ENCODE data around the gene PCYT2.

Gene PCYT2

DNA sequence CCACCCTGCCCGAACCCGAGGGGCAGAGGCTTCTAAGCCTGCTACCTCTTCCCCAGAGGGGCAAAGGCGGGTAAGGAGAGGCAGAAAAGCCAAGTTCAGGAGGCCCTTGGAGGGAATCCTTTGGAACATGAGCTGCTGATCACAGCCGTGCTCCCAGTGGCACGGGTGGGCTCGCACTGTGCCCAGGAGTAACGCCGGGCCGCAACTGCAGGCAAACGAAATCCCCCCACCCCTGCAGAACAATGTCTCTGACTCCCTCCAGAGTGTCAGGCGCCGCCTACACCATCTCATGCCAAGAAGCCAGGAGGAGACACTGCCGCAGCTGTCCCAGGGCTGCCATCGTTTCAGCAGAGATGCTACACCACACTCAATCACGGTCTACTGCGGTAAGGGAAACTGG is 59.8 kb downstream of the PCYT2 start:
- no peak for DNase-seq

Data from OCI-M1 (cell line).